B cell (primary cell): ENCODE data around the gene DNAJC8. TPM values are rescaled to one million over a fixed set of nuclear protein-coding genes. Genes with fewer than 3 reads are reported as not detected.

ENCODE experiments used
- ATAC-seq: fragments of 200-7000 bp; cut with Tn5 transposase; one replicate; pipeline ENCODE4 v1.10.0; 2021; ENCODE audit warnings: low read depth, mild to moderate bottlenecking, moderate number of reproducible peaks, moderate library complexity
- CTCF ChIA-PET: fragments of 350-600 bp; sonication (Branson Sonifier 250); formaldehyde crosslinking; loops from one replicate; lab custom pipeline; 2021; ENCODE audit warnings: antibody characterized with exemption, inconsistent platforms; lab: Charles Lee
- POLR2A ChIA-PET: fragments of 350-600 bp; sonication (Branson Sonifier 250); formaldehyde crosslinking; loops from one replicate; lab custom pipeline; 2021; ENCODE audit warnings: antibody characterized with exemption; lab: Charles Lee
- DNase-seq: peaks from one replicate; pipeline ENCODE4 v3.0.0; 2013
- H2AFZ ChIP-seq: 2 replicates; pipeline ENCODE4 v1.6.1; 2012; ENCODE audit warnings: mild to moderate bottlenecking, low read depth, low read length; ENCODE audit not compliant: insufficient read depth, poor library complexity, severe bottlenecking
- H3K27ac ChIP-seq, 2 donors: 1 replicate in 1 of 2; 2 replicates in 1 of 2; pipeline ENCODE4 v1.5.1; 2012 to 2013; ENCODE audit warnings: low read length in 2 of 2, mild to moderate bottlenecking in 2 of 2, moderate library complexity in 1 of 2
- H3K27me3 ChIP-seq, 4 experiments: fragments of 200-600 bp in 1 of 4; sonication (generic) in 1 of 4; replicated peaks in 1 of 4; 1 replicate in 2 of 4; 2 replicates in 2 of 4; pipeline versions ENCODE4 v1.6.1 to v1.7.0; 2013 to 2016; ENCODE audit warnings: low read length in 3 of 4, mild to moderate bottlenecking in 2 of 4, mixed read lengths in 1 of 4, moderate library complexity in 1 of 4; ENCODE audit not compliant: insufficient read depth in 4 of 4, control insufficient read depth in 3 of 4; ENCODE audit errors: control extremely low read depth in 1 of 4
- H3K36me3 ChIP-seq, 2 experiments: replicated peaks in 1 of 2; 1 replicate in 1 of 2; 2 replicates in 1 of 2; pipeline versions ENCODE4 v1.6.1 to v1.7.1; 2013; ENCODE audit warnings: low read length in 1 of 2; ENCODE audit not compliant: insufficient read depth in 2 of 2, control insufficient read depth in 1 of 2; ENCODE audit errors: control extremely low read depth in 1 of 2, extremely low read depth in 1 of 2
- H3K4me1 ChIP-seq, 2 donors: fragments of 200-600 bp in 1 of 2; sonication (generic) in 1 of 2; 1 replicate in 1 of 2; 2 replicates in 1 of 2; pipeline versions ENCODE4 v1.5.1 to v1.6.1; 2013 to 2017; ENCODE audit warnings: low read length in 2 of 2; ENCODE audit not compliant: control insufficient read depth in 2 of 2, insufficient read depth in 2 of 2
- H3K4me2 ChIP-seq: replicated peaks from 2 replicates; pipeline ENCODE3; 2012; ENCODE audit warnings: mild to moderate bottlenecking, low read depth, low read length; ENCODE audit not compliant: poor library complexity, severe bottlenecking
- H3K4me3 ChIP-seq, 5 experiments: fragments of 200-600 bp in 1 of 5; sonication (generic) in 1 of 5; 1 replicate in 3 of 5; 2 replicates in 2 of 5; pipeline versions ENCODE4 v1.5.1 to v1.7.0; 2011 to 2016; ENCODE audit warnings: low read length in 4 of 5, mild to moderate bottlenecking in 4 of 5, low read depth in 2 of 5, control low read depth in 1 of 5, moderate library complexity in 1 of 5; ENCODE audit not compliant: insufficient read depth in 1 of 5; ENCODE audit errors: control extremely low read depth in 1 of 5, extremely low read depth in 1 of 5
- H3K79me2 ChIP-seq: fragments of 200-600 bp; sonication (generic); one replicate; pipeline ENCODE4 v1.6.0; 2016; ENCODE audit warnings: low read length; ENCODE audit not compliant: control insufficient read depth, insufficient read depth
- H3K9ac ChIP-seq: fragments of 200-600 bp; sonication (generic); 2 replicates; pipeline ENCODE4 v1.6.1; 2017; ENCODE audit warnings: mild to moderate bottlenecking, low read length, moderate library complexity
- H3K9me3 ChIP-seq, 3 donors: one replicate each; pipeline versions ENCODE4 v1.6.1 to v1.7.1; 2013; ENCODE audit warnings: low read length in 2 of 3; ENCODE audit not compliant: control insufficient read depth in 2 of 3, insufficient read depth in 1 of 3; ENCODE audit errors: control extremely low read depth in 1 of 3
- H4K20me1 ChIP-seq: 2 replicates; pipeline ENCODE4 v1.6.0; 2012; ENCODE audit warnings: mild to moderate bottlenecking, low read length; ENCODE audit not compliant: insufficient read depth, control insufficient read depth, poor library complexity, severe bottlenecking
- H3K27ac Mint-ChIP-seq: one replicate; pipeline ENCODE4 v1.8.0; 2021; ENCODE audit warnings: mixed read lengths
- H3K27me3 Mint-ChIP-seq: one replicate; pipeline ENCODE4 v1.8.0; 2021; ENCODE audit warnings: mixed read lengths
- H3K4me1 Mint-ChIP-seq: one replicate; pipeline ENCODE4 v1.8.0; 2021; ENCODE audit warnings: mixed read lengths
- H3K4me3 Mint-ChIP-seq: one replicate; pipeline ENCODE4 v1.8.0; 2021; ENCODE audit warnings: mixed read lengths
- H3K9me3 Mint-ChIP-seq: one replicate; pipeline ENCODE4 v1.8.0; 2022; ENCODE audit warnings: mixed read lengths; ENCODE audit not compliant: insufficient read depth
- CTCF ChIP-seq: fragments of 200-600 bp; IDR thresholded peaks from one replicate; pipeline ENCODE4 v1.8.0; 2022; ENCODE audit warnings: antibody characterized with exemption, mild to moderate bottlenecking
- WGBS: methylation state at CpG from one replicate; pipeline ENCODE4 v1.1.5; 2013; ENCODE audit warnings: missing lambda C conversion rate; ENCODE audit not compliant: insufficient coverage; 5-methylcytosine and 5-hydroxymethylcytosine counted together
- intact Hi-C: fragments of 100-400 bp; cut with micrococcal nuclease; formaldehyde crosslinking; loops from one replicate; pipeline ENCODE4 v1.10.0; 2022
- polyA plus RNA-seq: library from polyadenylated mRNA; depleted of rRNA; stranded (reverse); fragments of >200 nt; gene quantifications from 2 replicates; pipeline ENCODE4 v1.2.3, GENCODE V29; 2012
- total RNA-seq, 2 donors: library from RNA; stranded (reverse); fragments of 120-200 nt in 1 of 2; gene quantifications; 1 replicate in 1 of 2; 2 replicates in 1 of 2; pipeline versions ENCODE4 v1.2.3 to v1.2.4, GENCODE V29; 2013 to 2022

The DNAJC8 gene
- total and polyA plus RNA-seq, 2 donors (not counting 1 experiment from before 2014, with no cell fraction given): 26.3 to 74.6 TPM

GRCh38 chr1:28199328-28200233 is 33.2 kb downstream of the DNAJC8 start:
- Histone ChIP-seq H3K27ac (peak overlapping the region; percentile 7 to 34), H3K79me2 (no peaks in the 10 kb centered on the region), H2AFZ (no peak overlapping the region), H3K9me3 (peaks cover 0 to 6% (median 0%) of the 10 kb centered on the region in 3 donors), H3K4me1 (peaks cover 13 to 18% of the 10 kb centered on the region in 2 donors), H3K9ac (no peak overlapping the region), H3K36me3 (peaks cover 3 to 59% of the 10 kb centered on the region in 2 experiments), H4K20me1 (no peaks in the 10 kb centered on the region), H3K27me3 (no peaks in the 10 kb centered on the region), H3K4me3 (no peak overlapping the region), H3K4me2 (peak overlapping the region; percentile 15)
- 45% methylated on average over 5 of the region's 8 CpGs for WGBS
- intact Hi-C loops: no loop called here
- DNase-seq: no peak
- Mint-ChIP-seq H3K27me3 (no peaks in the 10 kb centered on the region), H3K4me3 (no peak overlapping the region), H3K27ac (peak overlapping the region; percentile 80), H3K4me1 (peaks cover 25% of the 10 kb centered on the region), H3K9me3 (no peaks in the 10 kb centered on the region)
- CTCF ChIA-PET: interaction anchor here (1.3 kb wide), 1 partner anchor 109 kb away, joined by 5 read pairs; no protein-coding TSS in a partner anchor
- ATAC-seq: peak; percentile 36
- POLR2A ChIA-PET: interaction anchor here (0.5 to 0.6 kb wide), 2 partner anchors 17 to 29 kb away, joined by 3 read pairs; no protein-coding TSS in a partner anchor
- TF ChIP-seq CTCF: no peak
